ENCODE data around the gene MAB21L3. TPM values are rescaled to one million over a fixed set of nuclear protein-coding genes. Genes with fewer than 3 reads are reported as not detected.

Gene MAB21L3
- total and polyA plus RNA-seq, 2 donors (not counting 3 experiments of a cell fraction or from before 2014, with no cell fraction given), result not detected

DNA sequence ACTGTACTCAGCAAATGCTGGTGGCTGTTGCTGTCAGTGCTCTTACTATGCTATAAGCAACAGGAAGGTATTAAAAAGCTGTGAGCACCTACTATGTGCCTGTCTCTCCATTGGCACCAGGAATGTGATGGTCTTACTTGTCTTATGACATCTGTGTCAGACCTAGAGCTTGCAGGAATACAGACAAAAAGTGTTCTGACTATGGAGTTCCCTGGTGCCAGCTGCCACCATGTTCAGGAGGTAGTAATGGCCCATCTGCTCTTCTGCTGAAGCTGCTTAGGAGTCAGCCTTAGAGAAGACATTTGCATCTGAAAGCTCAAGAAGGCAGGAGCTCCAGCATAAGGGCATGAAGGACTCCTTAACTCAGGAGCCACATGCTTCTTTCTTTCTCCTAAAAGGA, 52.3 kb downstream of the MAB21L3 start:
- no peaks in the 10 kb centered on the region for H4K20me1 ChIP-seq (replicated peaks; ENCODE audit: control insufficient read depth, extremely low read depth, insufficient read depth, low read length)
- no peak overlapping the region for H3K9ac ChIP-seq (replicated peaks; ENCODE audit: extremely low read depth, insufficient read depth, low read length)
- ChIA-PET CTCF (no interaction called here), POLR2A (no interaction called here)
- H3K9me3 ChIP-seq (replicated peaks; ENCODE audit: control insufficient read depth, insufficient read depth, low read length), result no peaks in the 10 kb centered on the region
- peaks cover 7 to 19% of the 10 kb centered on the region in 2 experiments for H3K27me3 ChIP-seq (ENCODE audit: control insufficient read depth in 2 of 2, insufficient read depth in 2 of 2, low read length in 2 of 2)
- no peak overlapping the region for H3K4me2 ChIP-seq (ENCODE audit: insufficient read depth, low read length)
- no peaks in the 10 kb centered on the region for H3K9me1 ChIP-seq (replicated peaks; ENCODE audit: control insufficient read depth, extremely low read depth, insufficient read depth, low read length)
- intact Hi-C loops (cut with micrococcal nuclease) (no loop called here), dilution Hi-C loops (cut with MboI; ENCODE audit: extremely low pct_ligation_motif_present, low sequenced_read_pairs) (no loop called here)
- H2AFZ ChIP-seq (ENCODE audit: low read depth, low read length), result no peak overlapping the region
- DNase-seq (ENCODE audit: low read depth, low spot score), result no peak
- no peak for FAIRE-seq
- no peak overlapping the region for H3K4me3 ChIP-seq (replicated peaks in 1 of 3; ENCODE audit: insufficient read depth in 1 of 3, low read depth in 1 of 3, low read length in 3 of 3)
- TF ChIP-seq EZH2 (IDR thresholded peaks at IDR 0.05; ENCODE audit: borderline replicate concordance, low read depth, low read length, severe bottlenecking), result no peak
- no peak for TF ChIP-seq MYC (IDR thresholded peaks at IDR 0.05; ENCODE audit: low read depth, low read length)
- TF ChIP-seq POLR2AphosphoS5 (IDR thresholded peaks at IDR 0.05; ENCODE audit: insufficient read depth, low read depth, low read length), result no peak
- TF ChIP-seq JUN (IDR thresholded peaks at IDR 0.05; ENCODE audit: borderline replicate concordance, insufficient read depth, insufficient read length, low read depth), result no peak
- no peak for TF ChIP-seq POLR2A (IDR thresholded peaks at IDR 0.05; ENCODE audit: low read depth, low read length)
- TF ChIP-seq, protein P1, sequence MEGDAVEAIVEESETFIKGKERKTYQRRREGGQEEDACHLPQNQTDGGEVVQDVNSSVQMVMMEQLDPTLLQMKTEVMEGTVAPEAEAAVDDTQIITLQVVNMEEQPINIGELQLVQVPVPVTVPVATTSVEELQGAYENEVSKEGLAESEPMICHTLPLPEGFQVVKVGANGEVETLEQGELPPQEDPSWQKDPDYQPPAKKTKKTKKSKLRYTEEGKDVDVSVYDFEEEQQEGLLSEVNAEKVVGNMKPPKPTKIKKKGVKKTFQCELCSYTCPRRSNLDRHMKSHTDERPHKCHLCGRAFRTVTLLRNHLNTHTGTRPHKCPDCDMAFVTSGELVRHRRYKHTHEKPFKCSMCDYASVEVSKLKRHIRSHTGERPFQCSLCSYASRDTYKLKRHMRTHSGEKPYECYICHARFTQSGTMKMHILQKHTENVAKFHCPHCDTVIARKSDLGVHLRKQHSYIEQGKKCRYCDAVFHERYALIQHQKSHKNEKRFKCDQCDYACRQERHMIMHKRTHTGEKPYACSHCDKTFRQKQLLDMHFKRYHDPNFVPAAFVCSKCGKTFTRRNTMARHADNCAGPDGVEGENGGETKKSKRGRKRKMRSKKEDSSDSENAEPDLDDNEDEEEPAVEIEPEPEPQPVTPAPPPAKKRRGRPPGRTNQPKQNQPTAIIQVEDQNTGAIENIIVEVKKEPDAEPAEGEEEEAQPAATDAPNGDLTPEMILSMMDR (IDR thresholded peaks at IDR 0.05; ENCODE audit: extremely low read depth in 1 of 2, insufficient read depth in 1 of 2, low read depth in 1 of 2, low read length in 2 of 2), result no peak
- TF ChIP-seq, protein P2, sequence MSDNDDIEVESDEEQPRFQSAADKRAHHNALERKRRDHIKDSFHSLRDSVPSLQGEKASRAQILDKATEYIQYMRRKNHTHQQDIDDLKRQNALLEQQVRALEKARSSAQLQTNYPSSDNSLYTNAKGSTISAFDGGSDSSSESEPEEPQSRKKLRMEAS (IDR thresholded peaks at IDR 0.05; ENCODE audit: insufficient read depth, insufficient read length), result no peak
- TF ChIP-seq GATA2 (IDR thresholded peaks at IDR 0.05; ENCODE audit: insufficient read depth, insufficient read length, low read depth, low read length), result no peak
- TF ChIP-seq FOS (IDR thresholded peaks at IDR 0.05; ENCODE audit: borderline replicate concordance, insufficient read depth, low read length), result no peak
- H3K27ac ChIP-seq (ENCODE audit: insufficient read depth, low read depth, low read length), result no peak overlapping the region
- H3K79me2 ChIP-seq (ENCODE audit: control insufficient read depth, insufficient read depth, low read length), result no peaks in the 10 kb centered on the region
- BruUV-seq (replicated peaks), result no TSS peak
- no peaks in the 10 kb centered on the region for H3K36me3 ChIP-seq (ENCODE audit: control insufficient read depth in 2 of 2, extremely low read depth in 1 of 2, insufficient read depth in 2 of 2, low read length in 2 of 2)
- no peaks in the 10 kb centered on the region for H3K4me1 ChIP-seq (ENCODE audit: control insufficient read depth, extremely low read depth, insufficient read depth, low read length)

All from endothelial cell of umbilical vein (primary cell).